ENCODE data around the gene TFAP2E. TPM values are rescaled to one million over a fixed set of nuclear protein-coding genes. Genes with fewer than 3 reads are reported as not detected.

Gene TFAP2E
- total RNA-seq, 5 donors from 2014 or later (not counting 1 experiment from before 2014, with no cell fraction given) = 2.8 to 4.6 (median 3.1) TPM

DNA sequence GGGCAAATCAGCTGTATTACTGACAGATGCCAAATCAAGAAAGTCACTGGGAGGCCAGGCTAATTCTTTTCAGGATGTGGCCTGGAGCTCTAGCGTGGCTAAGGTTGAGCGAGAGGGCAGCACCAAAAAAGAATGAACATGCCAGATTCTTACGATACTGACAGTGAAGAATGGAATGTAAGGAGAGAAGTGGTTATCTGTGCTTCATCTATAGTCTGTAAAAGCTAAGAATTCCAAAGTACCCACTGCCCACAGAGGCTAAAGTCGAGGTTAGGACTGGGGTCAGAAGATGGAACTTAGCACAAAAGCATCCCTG lies 32.7 kb downstream of the TFAP2E start:
- DNase-seq (no peak), ATAC-seq (replicated peaks in 1 of 4) (no peak)
- H3K4me3 ChIP-seq (ENCODE audit: control insufficient read depth in 1 of 2, extremely low read depth in 1 of 2, low read length in 1 of 2) = no peak overlapping the region
- POLR2A ChIA-PET = no interaction called here
- H3K27me3 Mint-ChIP-seq = no peaks in the 10 kb centered on the region
- no peaks in the 10 kb centered on the region for H3K9me3 Mint-ChIP-seq
- CTCF ChIA-PET = no interaction called here
- no peaks in the 10 kb centered on the region for H3K9me3 ChIP-seq
- H3K36me3 ChIP-seq (ENCODE audit: control insufficient read depth in 2 of 2, extremely low read depth in 1 of 2, insufficient read depth in 1 of 2, low read length in 1 of 2) = peaks cover 12 to 69% of the 10 kb centered on the region in 2 donors
- no peaks in the 10 kb centered on the region for H3K4me1 ChIP-seq (ENCODE audit: control insufficient read depth in 1 of 2, extremely low read depth in 1 of 2, insufficient read depth in 2 of 2, low read length in 2 of 2)
- H3K36me3 Mint-ChIP-seq = peaks cover 47% of the 10 kb centered on the region
- no peaks in the 10 kb centered on the region for H3K27me3 ChIP-seq (replicated peaks in 1 of 2; ENCODE audit: control insufficient read depth in 2 of 2, extremely low read depth in 1 of 2, insufficient read depth in 2 of 2, low read length in 1 of 2)
- peak overlapping the region in 1 of 2 donors; percentile 16 for H3K27ac Mint-ChIP-seq
- H3K4me3 Mint-ChIP-seq = no peak overlapping the region
- H3K4me1 Mint-ChIP-seq = peaks cover 7 to 12% (median 8%) of the 10 kb centered on the region in 3 donors
- WGBS (ENCODE audit: insufficient coverage) = 86% methylated on average over 1 of the region's 4 CpGs
- no peak overlapping the region for H3K27ac ChIP-seq (ENCODE audit: low read length)

DNA sequence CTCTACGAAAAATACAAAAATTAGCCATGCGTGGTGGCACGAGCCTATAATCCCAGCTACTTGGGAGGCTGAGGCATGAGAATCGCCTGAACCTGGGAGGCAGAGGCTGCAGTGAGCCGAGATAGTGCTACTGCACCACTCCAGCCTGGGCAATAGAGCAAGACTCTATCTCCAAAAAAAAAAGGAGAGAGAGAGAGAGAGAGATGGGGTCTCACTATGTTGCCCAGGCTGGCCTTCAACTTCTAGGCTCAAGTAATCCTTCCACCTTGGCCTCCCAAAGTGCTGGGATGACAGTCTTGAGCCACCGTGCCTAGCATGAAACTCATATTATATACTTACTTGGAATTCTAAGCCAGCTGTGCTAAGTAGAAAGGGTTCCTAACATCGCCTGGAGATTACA lies 38.5 kb downstream of the TFAP2E start:
- no peak overlapping the region for H3K27ac Mint-ChIP-seq
- no peak overlapping the region for H3K4me3 Mint-ChIP-seq

DNA sequence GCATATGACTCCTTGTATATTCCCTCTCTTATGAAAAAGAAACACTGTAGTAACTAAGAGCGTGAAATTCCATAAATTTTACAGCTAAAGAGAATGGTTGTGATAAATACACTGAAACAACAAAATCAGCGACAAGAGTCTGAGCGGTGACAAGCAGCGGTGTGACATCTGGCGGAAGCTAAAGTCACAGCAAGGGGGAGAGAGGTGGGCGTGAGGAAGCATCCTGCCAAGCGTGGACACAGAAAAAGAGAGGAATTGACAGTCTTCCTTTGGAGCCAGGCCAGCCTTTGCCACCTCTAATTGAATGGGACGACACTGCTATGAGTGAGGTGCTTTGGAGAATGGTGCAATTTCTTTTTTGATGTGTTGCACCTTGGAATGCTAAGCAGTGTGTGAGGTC lies 42.3 kb downstream of the TFAP2E start:
- H3K27ac Mint-ChIP-seq = no peak overlapping the region
- H3K9me3 ChIP-seq = no peaks in the 10 kb centered on the region
- H3K27ac ChIP-seq (ENCODE audit: low read length) = no peak overlapping the region
- no peaks in the 10 kb centered on the region for H3K27me3 Mint-ChIP-seq
- H3K4me1 ChIP-seq (ENCODE audit: control insufficient read depth in 1 of 2, extremely low read depth in 1 of 2, insufficient read depth in 2 of 2, low read length in 2 of 2) = no peaks in the 10 kb centered on the region
- peaks cover 10 to 45% of the 10 kb centered on the region in 2 donors for H3K36me3 ChIP-seq (ENCODE audit: control insufficient read depth in 2 of 2, extremely low read depth in 1 of 2, insufficient read depth in 1 of 2, low read length in 1 of 2)
- WGBS (ENCODE audit: insufficient coverage) = 99% methylated on average over 7 of the region's 8 CpGs
- H3K4me3 Mint-ChIP-seq = no peak overlapping the region
- H3K9me3 Mint-ChIP-seq = no peaks in the 10 kb centered on the region
- H3K4me3 ChIP-seq (ENCODE audit: control insufficient read depth in 1 of 2, extremely low read depth in 1 of 2, low read length in 1 of 2) = no peak overlapping the region
- DNase-seq (no peak), ATAC-seq (replicated peaks in 1 of 4) (no peak)
- ChIA-PET CTCF (no interaction called here), POLR2A (no interaction called here)
- peaks cover 16 to 28% (median 17%) of the 10 kb centered on the region in 3 donors for H3K4me1 Mint-ChIP-seq
- no peaks in the 10 kb centered on the region for H3K27me3 ChIP-seq (replicated peaks in 1 of 2; ENCODE audit: control insufficient read depth in 2 of 2, extremely low read depth in 1 of 2, insufficient read depth in 2 of 2, low read length in 1 of 2)
- peaks cover 46% of the 10 kb centered on the region for H3K36me3 Mint-ChIP-seq

More for the DNA sequence above, 38.5 kb downstream of the TFAP2E start:
- POLR2A ChIA-PET = interaction anchor here in 1 of 2 donors (0.6 kb wide), 1 partner anchor 14 kb away, joined by 6 read pairs; no protein-coding TSS in a partner anchor
- H3K9me3 Mint-ChIP-seq = no peaks in the 10 kb centered on the region
- Histone ChIP-seq H3K9me3 (no peaks in the 10 kb centered on the region), H3K27ac (ENCODE audit: low read length) (no peak overlapping the region), H3K36me3 (ENCODE audit: control insufficient read depth in 2 of 2, extremely low read depth in 1 of 2, insufficient read depth in 1 of 2, low read length in 1 of 2) (peaks cover 17 to 64% of the 10 kb centered on the region in 2 donors), H3K4me3 (ENCODE audit: control insufficient read depth in 1 of 2, extremely low read depth in 1 of 2, low read length in 1 of 2) (no peak overlapping the region), H3K4me1 (ENCODE audit: control insufficient read depth in 1 of 2, extremely low read depth in 1 of 2, insufficient read depth in 2 of 2, low read length in 2 of 2) (no peaks in the 10 kb centered on the region), H3K27me3 (replicated peaks in 1 of 2; ENCODE audit: control insufficient read depth in 2 of 2, extremely low read depth in 1 of 2, insufficient read depth in 2 of 2, low read length in 1 of 2) (no peaks in the 10 kb centered on the region)
- peaks cover 12 to 23% (median 17%) of the 10 kb centered on the region in 3 donors for H3K4me1 Mint-ChIP-seq
- CTCF ChIA-PET = no interaction called here
- 98% methylated on average over 4 of the region's 7 CpGs for WGBS (ENCODE audit: insufficient coverage)
- no peak for DNase-seq
- no peak for ATAC-seq (replicated peaks in 1 of 4)
- no peaks in the 10 kb centered on the region for H3K27me3 Mint-ChIP-seq
- H3K36me3 Mint-ChIP-seq = peaks cover 44% of the 10 kb centered on the region

DNA sequence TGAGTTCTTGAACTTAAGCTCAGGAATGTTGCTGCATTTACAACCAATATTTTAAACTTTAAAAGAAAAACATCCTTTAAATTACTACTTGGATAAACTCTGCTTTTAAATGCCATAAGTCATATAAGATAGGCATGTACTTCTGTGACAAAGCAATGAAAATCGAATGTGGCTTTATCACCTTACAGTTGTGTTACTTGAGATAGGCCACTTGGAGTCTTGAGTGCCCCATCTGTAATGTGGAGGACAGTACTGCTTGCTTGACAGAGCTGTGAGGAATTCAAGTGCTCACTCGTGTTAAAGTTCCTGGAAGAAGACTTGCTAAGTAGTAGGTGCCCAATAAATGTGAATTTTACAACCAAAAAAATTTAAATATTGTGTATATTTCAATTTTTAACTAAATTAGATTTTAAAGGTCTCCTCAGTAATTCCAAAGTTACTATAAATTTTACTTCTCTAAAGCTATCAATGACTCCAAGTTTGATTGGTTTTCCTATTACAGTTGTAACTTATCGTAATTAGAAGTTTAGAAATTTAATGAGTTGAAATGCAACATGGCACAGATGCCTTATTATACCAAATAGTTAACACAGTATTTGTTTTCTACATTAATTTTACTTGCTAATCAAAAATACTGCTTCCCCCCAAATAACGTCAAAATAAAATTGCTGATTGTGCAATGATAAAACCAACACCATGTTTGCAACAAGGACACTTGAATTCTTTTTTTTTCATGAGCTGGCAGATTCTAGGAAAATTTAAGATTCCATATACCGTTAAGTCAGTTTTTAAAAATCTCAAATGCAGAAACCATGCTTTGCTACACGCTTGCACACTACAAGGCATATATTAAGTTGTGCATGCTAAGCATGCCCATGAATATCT lies 46.4 kb downstream of the TFAP2E start:
- Histone ChIP-seq H3K36me3 (ENCODE audit: control insufficient read depth in 2 of 2, extremely low read depth in 1 of 2, insufficient read depth in 1 of 2, low read length in 1 of 2) (peaks cover 6 to 43% of the 10 kb centered on the region in 2 donors), H3K27ac (ENCODE audit: low read length) (no peak overlapping the region), H3K27me3 (replicated peaks in 1 of 2; ENCODE audit: control insufficient read depth in 2 of 2, extremely low read depth in 1 of 2, insufficient read depth in 2 of 2, low read length in 1 of 2) (no peaks in the 10 kb centered on the region), H3K4me3 (ENCODE audit: control insufficient read depth in 1 of 2, extremely low read depth in 1 of 2, low read length in 1 of 2) (no peak overlapping the region), H3K9me3 (no peaks in the 10 kb centered on the region), H3K4me1 (ENCODE audit: control insufficient read depth in 1 of 2, extremely low read depth in 1 of 2, insufficient read depth in 2 of 2, low read length in 2 of 2) (no peaks in the 10 kb centered on the region)
- CTCF ChIA-PET = no interaction called here
- Mint-ChIP-seq H3K4me3 (no peak overlapping the region), H3K27ac (no peak overlapping the region), H3K4me1 (peaks cover 19 to 26% (median 24%) of the 10 kb centered on the region in 3 donors), H3K9me3 (no peaks in the 10 kb centered on the region), H3K36me3 (peaks cover 42% of the 10 kb centered on the region), H3K27me3 (no peaks in the 10 kb centered on the region)
- DNase-seq = no peak
- POLR2A ChIA-PET = no interaction called here
- no peak for ATAC-seq (replicated peaks in 1 of 4)
- 60% methylated on average over 1 of the region's 6 CpGs for WGBS (ENCODE audit: insufficient coverage)

DNA sequence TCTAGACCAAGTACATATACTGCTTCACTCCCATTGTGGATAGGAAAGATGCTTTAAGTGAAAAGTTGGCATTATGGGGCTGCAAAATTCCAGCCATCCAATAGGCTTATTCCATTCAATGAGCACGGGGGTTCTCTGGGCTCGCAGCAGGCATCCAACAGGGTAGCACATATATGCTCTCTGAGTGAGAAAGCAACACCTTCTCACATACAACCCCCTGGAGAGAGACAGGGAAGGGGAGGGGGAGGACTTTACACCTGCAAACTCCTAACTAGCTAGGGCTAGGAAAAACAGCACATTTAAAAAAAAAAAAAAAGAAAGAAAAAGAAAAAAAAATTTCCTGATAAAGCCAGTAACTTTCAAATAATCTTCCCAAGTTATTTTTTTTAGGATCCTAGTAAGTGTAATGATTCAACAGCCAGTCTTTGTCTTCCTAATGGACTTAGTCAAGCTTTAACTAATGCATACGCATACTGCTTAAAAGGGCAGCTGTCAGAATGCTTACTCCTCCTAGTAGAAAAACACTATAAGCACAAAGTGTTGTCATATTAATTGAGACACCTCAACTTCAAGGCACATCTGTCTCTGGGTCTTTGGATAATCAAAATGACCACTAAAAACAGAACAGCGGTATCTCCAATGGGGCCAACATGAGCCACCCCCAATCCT lies 49.5 kb downstream of the TFAP2E start:
- no peaks in the 10 kb centered on the region for H3K9me3 Mint-ChIP-seq
- peaks cover 11 to 23% (median 13%) of the 10 kb centered on the region in 3 donors for H3K4me1 Mint-ChIP-seq
- no peak overlapping the region for H3K4me3 Mint-ChIP-seq
- Histone ChIP-seq H3K36me3 (ENCODE audit: control insufficient read depth in 2 of 2, extremely low read depth in 1 of 2, insufficient read depth in 1 of 2, low read length in 1 of 2) (peaks cover 0 to 37% of the 10 kb centered on the region in 2 donors), H3K4me3 (ENCODE audit: control insufficient read depth in 1 of 2, extremely low read depth in 1 of 2, low read length in 1 of 2) (no peak overlapping the region), H3K4me1 (ENCODE audit: control insufficient read depth in 1 of 2, extremely low read depth in 1 of 2, insufficient read depth in 2 of 2, low read length in 2 of 2) (no peaks in the 10 kb centered on the region), H3K9me3 (no peaks in the 10 kb centered on the region), H3K27me3 (replicated peaks in 1 of 2; ENCODE audit: control insufficient read depth in 2 of 2, extremely low read depth in 1 of 2, insufficient read depth in 2 of 2, low read length in 1 of 2) (no peaks in the 10 kb centered on the region), H3K27ac (ENCODE audit: low read length) (no peak overlapping the region)
- DNase-seq (no peak), ATAC-seq (replicated peaks in 1 of 4) (no peak)
- 100% methylated on average over 1 of the region's 4 CpGs for WGBS (ENCODE audit: insufficient coverage)
- no peaks in the 10 kb centered on the region for H3K27me3 Mint-ChIP-seq
- peaks cover 39% of the 10 kb centered on the region for H3K36me3 Mint-ChIP-seq
- H3K27ac Mint-ChIP-seq = no peak overlapping the region
- ChIA-PET POLR2A (no interaction called here), CTCF (interaction anchor here in 1 of 2 donors (0.6 kb wide), 1 partner anchor 103 kb away, joined by 7 read pairs; no protein-coding TSS in a partner anchor)

DNA sequence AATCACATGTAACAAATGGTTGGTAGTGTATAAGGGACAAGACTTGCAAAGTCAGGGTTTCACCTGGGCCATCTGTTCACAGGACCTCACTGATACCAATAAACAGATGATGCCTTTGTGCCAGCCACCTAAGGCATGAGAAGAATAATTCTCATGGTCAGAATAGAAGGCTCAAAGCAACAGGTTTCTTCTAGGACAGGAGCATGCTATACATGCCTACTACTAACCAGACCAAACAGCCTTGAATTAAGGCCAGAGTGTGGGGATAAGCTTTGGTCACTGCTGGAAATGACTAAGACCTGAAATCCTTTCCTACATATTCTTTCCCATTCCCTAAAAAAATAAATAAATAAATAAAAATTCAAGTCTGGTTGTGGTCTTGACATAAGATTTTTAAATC lies 50.7 kb downstream of the TFAP2E start:
- Histone ChIP-seq H3K27me3 (replicated peaks in 1 of 2; ENCODE audit: control insufficient read depth in 2 of 2, extremely low read depth in 1 of 2, insufficient read depth in 2 of 2, low read length in 1 of 2) (no peaks in the 10 kb centered on the region), H3K9me3 (no peaks in the 10 kb centered on the region), H3K4me3 (ENCODE audit: control insufficient read depth in 1 of 2, extremely low read depth in 1 of 2, low read length in 1 of 2) (no peak overlapping the region), H3K36me3 (ENCODE audit: control insufficient read depth in 2 of 2, extremely low read depth in 1 of 2, insufficient read depth in 1 of 2, low read length in 1 of 2) (peaks cover 1 to 35% of the 10 kb centered on the region in 2 donors), H3K4me1 (ENCODE audit: control insufficient read depth in 1 of 2, extremely low read depth in 1 of 2, insufficient read depth in 2 of 2, low read length in 2 of 2) (no peaks in the 10 kb centered on the region), H3K27ac (ENCODE audit: low read length) (no peak overlapping the region)
- no peaks in the 10 kb centered on the region for H3K9me3 Mint-ChIP-seq
- no peak for DNase-seq
- POLR2A ChIA-PET = no interaction called here
- H3K27me3 Mint-ChIP-seq = no peaks in the 10 kb centered on the region
- no peak overlapping the region for H3K27ac Mint-ChIP-seq
- H3K4me1 Mint-ChIP-seq = peaks cover 6 to 20% (median 19%) of the 10 kb centered on the region in 3 donors
- CTCF ChIA-PET = no interaction called here
- ATAC-seq (replicated peaks in 1 of 4) = no peak
- no peak overlapping the region for H3K4me3 Mint-ChIP-seq
- peaks cover 39% of the 10 kb centered on the region for H3K36me3 Mint-ChIP-seq
